ENCODE data around the gene NLK. TPM values are rescaled to one million over a fixed set of nuclear protein-coding genes. Genes with fewer than 3 reads are reported as not detected.

Gene NLK
- total and polyA plus RNA-seq, 2 of the 4 experiments (the other 2 are of a cell fraction): 15.3 to 23.3 TPM

DNA sequence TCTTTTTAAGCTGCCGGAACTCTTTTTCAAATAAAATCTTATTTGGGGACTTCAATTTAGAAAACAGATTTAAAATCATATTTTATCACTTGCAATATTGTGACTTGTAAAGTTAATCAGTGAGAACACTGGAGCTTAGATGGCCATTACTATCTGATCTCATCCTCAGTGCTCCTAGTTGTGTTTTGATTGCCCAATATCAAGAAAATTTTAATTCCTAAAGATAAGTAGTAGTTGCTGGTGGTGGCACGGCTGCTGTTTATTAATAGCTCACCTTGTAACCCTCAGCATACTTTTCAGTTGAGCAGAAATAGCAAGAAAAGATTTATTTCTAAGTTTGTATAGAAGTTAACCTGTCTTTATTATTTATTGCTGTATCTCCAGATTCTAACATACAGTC, 124.0 kb downstream of the NLK start:
- Histone ChIP-seq H2BK20ac (ENCODE audit: low read depth, low read length) (no peak overlapping the region), H2AK9ac (replicated peaks; ENCODE audit: low read depth, low read length, poor library complexity) (no peak overlapping the region), H3K9me1 (ENCODE audit: insufficient read depth, low read length) (0 out of 2 replicates have a peak, but pooled peaks cover 3% of the 10 kb centered on the region), H2AK5ac (ENCODE audit: low read depth, low read length) (no peak overlapping the region), H4K91ac (ENCODE audit: insufficient read depth, low read depth, low read length) (no peak overlapping the region), H3K79me1 (ENCODE audit: low read depth in 1 of 2, low read length in 2 of 2) (peaks cover 2 to 13% of the 10 kb centered on the region in 2 experiments; a peak in 2 of 4 replicates), H3K9me3 (ENCODE audit: control insufficient read depth, insufficient read depth, low read length) (no peaks in the 10 kb centered on the region), H3K27me3 (ENCODE audit: control insufficient read depth, insufficient read depth, low read length) (no peaks in the 10 kb centered on the region), H4K8ac (ENCODE audit: low read depth in 2 of 2, low read length in 2 of 2) (no peak overlapping the region), H3K9ac (ENCODE audit: low read depth, low read length) (no peak overlapping the region), H3K14ac (replicated peaks; ENCODE audit: low read depth, low read length) (no peak overlapping the region), H3K4me1 (ENCODE audit: control insufficient read depth, insufficient read depth, low read length) (peaks cover 9% of the 10 kb centered on the region), H3K4ac (ENCODE audit: low read depth, low read length) (no peak overlapping the region), H3K4me3 (ENCODE audit: insufficient read depth, low read depth, low read length) (no peak overlapping the region), H3K23ac (ENCODE audit: low read depth, low read length) (0 out of 2 replicates have a peak overlapping the region, but pooled peaks have one; percentile 29), H4K5ac (ENCODE audit: low read depth, low read length) (no peak overlapping the region), H3K56ac (ENCODE audit: extremely low read depth, insufficient read depth, low read length) (no peak overlapping the region), H3K4me2 (ENCODE audit: low read depth, low read length) (no peak overlapping the region), H2AFZ (replicated peaks; ENCODE audit: low read length, poor library complexity) (no peak overlapping the region), H3K27ac (ENCODE audit: insufficient read depth, low read length) (no peak overlapping the region), H3K36me3 (ENCODE audit: control insufficient read depth, insufficient read depth, low read length) (peaks cover 15% of the 10 kb centered on the region), H4K20me1 (ENCODE audit: insufficient read depth, low read length) (no peaks in the 10 kb centered on the region), H2BK15ac (ENCODE audit: low read depth, low read length) (no peak overlapping the region), H3K18ac (ENCODE audit: low read depth, low read length) (no peak overlapping the region), H2BK120ac (ENCODE audit: low read depth, low read length) (no peak overlapping the region), H2BK5ac (ENCODE audit: low read depth, low read length, poor library complexity, severe bottlenecking) (peak overlapping the region; percentile 74)
- BruUV-seq (replicated peaks): no TSS peak
- DNase-seq (peak; percentile 30), ATAC-seq (ENCODE audit: low read depth) (peak; percentile 60)
- dilution Hi-C loops (cut with HindIII; ENCODE audit: low sequenced_read_pairs, unreplicated experiment) (no loop called here), in situ Hi-C loops (cut with MboI; ENCODE audit: low sequenced_read_pairs) (no loop called here), intact Hi-C loops (cut with micrococcal nuclease) (no loop called here)
- ChIA-PET POLR2A (ENCODE audit: unreplicated experiment) (no interaction called here), CTCF (interaction anchor here (0.6 to 1.1 kb wide), 2 partner anchors 103 to 287 kb away, joined by 3 to 4 read pairs; no protein-coding TSS in a partner anchor)
- WGBS, 2 experiments (ENCODE audit: extremely low coverage in 2 of 2, insufficient read length in 1 of 2): no CpG with 5 or more reads among the region's 2 CpGs
- TF ChIP-seq MAZ (IDR thresholded peaks at IDR 0.05; ENCODE audit: borderline replicate concordance, low read depth, low read length) (no peak), CEBPB (IDR thresholded peaks at IDR 0.05; ENCODE audit: low read depth, low read length) (peak; percentile 83), POLR2A (IDR thresholded peaks at IDR 0.05; ENCODE audit: low read depth, low read length) (no peak), SMC3 (IDR thresholded peaks at IDR 0.05; ENCODE audit: low read depth, low read length) (no peak), RAD21 (IDR thresholded peaks at IDR 0.05; ENCODE audit: low read length) (no peak), CHD1 (IDR thresholded peaks at IDR 0.05; ENCODE audit: low read depth, low read length) (no peak)

Measured in IMR-90 (cell line).